ENCODE data around the gene C4BPB. TPM values are rescaled to one million over a fixed set of nuclear protein-coding genes. Genes with fewer than 3 reads are reported as not detected.
A peak's percentile ranks its signal among the peaks of the same experiment; 100 is the strongest.

Gene C4BPB
- total and polyA plus RNA-seq, 2 of the 13 experiments (the other 11 are each of a cell fraction or from before 2014, with no cell fraction given) = 155 to 266 TPM

- TF ChIP-seq RFX5 (IDR thresholded peaks at IDR 0.05; ENCODE audit: low read depth, low read length) (0 out of 2 replicates have a peak, but pooled peaks have one; percentile 13), CHCHD3 (CRISPR knock-in tag; IDR thresholded peaks at IDR 0.05) (no peak), ZNF205 (CRISPR knock-in tag; IDR thresholded peaks at IDR 0.05) (peak; percentile 46; the same call in 1 of the 2 replicates), NKX3-1 (CRISPR knock-in tag; IDR thresholded peaks at IDR 0.05) (no peak), ZNF792 (CRISPR knock-in tag; IDR thresholded peaks at IDR 0.05) (0 out of 2 replicates have a peak, but pooled peaks have one; percentile 78), ZBTB33 (CRISPR knock-in tag; IDR thresholded peaks at IDR 0.05) (peak; percentile 6; the same call in 1 of the 2 replicates), TBX2 (CRISPR knock-in tag; IDR thresholded peaks at IDR 0.05; ENCODE audit: borderline replicate concordance) (peak; percentile 79), KDM4B (CRISPR knock-in tag; IDR thresholded peaks at IDR 0.05) (peak; percentile 53; the same call in 1 of the 2 replicates), REST (IDR thresholded peaks at IDR 0.05; ENCODE audit: borderline replicate concordance in 1 of 2, low read depth in 1 of 2, low read length in 2 of 2) (peak in 1 of 2 experiments; percentile 65; a peak in 1 of 4 replicates), GATAD2A (CRISPR knock-in tag; IDR thresholded peaks at IDR 0.05) (peak; percentile 90), SOX5 (CRISPR knock-in tag; IDR thresholded peaks at IDR 0.05; ENCODE audit: borderline replicate concordance) (peak; percentile 76; the same call in 1 of the 2 replicates), RELA (CRISPR knock-in tag; IDR thresholded peaks at IDR 0.05) (no peak), PITX1 (CRISPR knock-in tag; IDR thresholded peaks at IDR 0.05) (peak; percentile 88), MTF2 (CRISPR knock-in tag; IDR thresholded peaks at IDR 0.05; ENCODE audit: borderline replicate concordance) (no peak), FOXJ3 (CRISPR knock-in tag; IDR thresholded peaks at IDR 0.05; ENCODE audit: borderline replicate concordance) (peak; percentile 93; the same call in 1 of the 2 replicates), ZMYM3 (CRISPR knock-in tag; IDR thresholded peaks at IDR 0.05) (peak; percentile 59), FOXK1 (CRISPR knock-in tag; IDR thresholded peaks at IDR 0.05; ENCODE audit: borderline replicate concordance, low read depth) (peak; percentile 93; the same call in 1 of the 2 replicates), ZNF280D (CRISPR knock-in tag; IDR thresholded peaks at IDR 0.05) (peak; percentile 85; the same call in 1 of the 2 replicates), ZNF619 (CRISPR knock-in tag; IDR thresholded peaks at IDR 0.05) (no peak), ZKSCAN5 (CRISPR knock-in tag; IDR thresholded peaks at IDR 0.05) (no peak), MLLT10 (CRISPR knock-in tag; IDR thresholded peaks at IDR 0.05) (no peak)
Observed at GRCh38 chr1:207088701-207089626, at the start of gene C4BPB (continued).
